Hair follicular keratinocyte (primary cell): ENCODE data around the gene MYL6B. TPM values are rescaled to one million over a fixed set of nuclear protein-coding genes. Genes with fewer than 3 reads are reported as not detected.

Experiments
- total RNA-seq: library from RNA; depleted of rRNA; stranded (reverse); fragments of >200 nt; gene quantifications from 2 replicates; pipeline ENCODE4 v1.2.3, GENCODE V29; 2015

Gene MYL6B
- total RNA-seq = 41.4 and 72.2 TPM in 2 replicates

DNA sequence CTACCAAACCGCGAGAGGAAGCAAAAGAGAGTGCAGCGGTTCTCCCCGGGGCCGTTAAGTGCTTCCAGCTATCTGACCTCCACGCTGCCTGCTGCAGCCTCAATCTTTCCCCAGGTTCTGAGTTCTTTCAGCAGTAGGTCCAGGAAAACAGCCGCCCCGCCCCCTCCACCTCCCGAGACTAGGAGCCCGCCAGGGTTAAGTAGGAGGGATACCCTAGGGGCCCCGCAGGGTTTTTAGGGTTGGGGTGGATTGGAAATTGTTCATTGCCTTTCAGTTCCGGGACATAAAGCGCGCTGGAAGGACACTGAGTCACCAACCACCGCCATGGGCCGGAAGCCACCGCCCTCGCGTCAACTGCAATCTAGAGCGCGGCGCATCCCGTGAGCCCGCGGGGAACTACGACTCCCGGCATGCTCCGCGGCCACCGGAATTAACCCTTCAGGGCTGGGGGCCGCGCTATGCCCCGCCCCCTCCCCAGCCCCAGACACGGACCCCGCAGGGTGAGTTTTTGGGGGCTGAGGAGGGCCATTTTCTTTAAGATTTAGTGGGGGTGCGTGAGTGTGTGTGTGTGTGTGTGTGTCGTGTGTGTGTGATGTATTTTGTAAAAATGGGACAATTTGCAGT, at the start of gene MYL6B:
Gene MYL6B (plus strand): TSS at position 456 of the 624 bp plus-strand sequence. CDS start 1,332 bp downstream, outside the sequence.

DNA sequence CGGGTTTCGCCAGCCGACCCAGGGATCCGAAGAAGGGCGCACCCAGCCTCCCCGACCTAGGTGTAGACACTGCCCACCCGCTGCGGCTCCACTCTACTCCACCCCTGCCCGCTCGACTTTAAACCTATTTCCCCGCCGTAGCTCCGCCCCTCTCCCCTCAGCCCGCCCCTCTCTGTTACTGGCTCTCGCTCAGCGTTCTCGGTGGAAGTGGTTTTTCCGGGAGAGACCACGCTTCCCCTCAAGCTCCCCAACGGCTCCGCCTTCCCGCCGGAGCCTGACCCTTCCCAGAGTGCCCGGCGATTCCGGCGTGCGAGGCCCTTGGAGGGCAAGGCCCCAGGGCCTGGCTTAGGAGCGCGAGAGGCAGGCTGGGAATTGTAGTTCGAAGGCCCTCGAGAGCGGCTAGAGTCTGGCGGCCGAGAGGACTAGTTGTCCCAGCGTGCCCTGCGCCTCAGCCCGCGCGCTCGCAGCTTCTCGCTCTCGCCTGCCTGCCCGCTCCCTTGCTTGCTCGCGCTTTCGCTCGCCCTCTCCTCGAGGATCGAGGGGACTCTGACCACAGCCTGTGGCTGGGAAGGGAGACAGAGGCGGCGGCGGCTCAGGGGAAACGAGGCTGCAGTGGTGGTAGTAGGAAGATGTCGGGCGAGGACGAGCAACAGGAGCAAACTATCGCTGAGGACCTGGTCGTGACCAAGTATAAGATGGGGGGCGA, 48.1 kb upstream of the MYL6B start, which contains the start of gene PA2G4:
Gene PA2G4 (plus strand): TSS at position 451 of the 706 bp plus-strand sequence. CDS start 179 bp downstream, at position 630.

DNA sequence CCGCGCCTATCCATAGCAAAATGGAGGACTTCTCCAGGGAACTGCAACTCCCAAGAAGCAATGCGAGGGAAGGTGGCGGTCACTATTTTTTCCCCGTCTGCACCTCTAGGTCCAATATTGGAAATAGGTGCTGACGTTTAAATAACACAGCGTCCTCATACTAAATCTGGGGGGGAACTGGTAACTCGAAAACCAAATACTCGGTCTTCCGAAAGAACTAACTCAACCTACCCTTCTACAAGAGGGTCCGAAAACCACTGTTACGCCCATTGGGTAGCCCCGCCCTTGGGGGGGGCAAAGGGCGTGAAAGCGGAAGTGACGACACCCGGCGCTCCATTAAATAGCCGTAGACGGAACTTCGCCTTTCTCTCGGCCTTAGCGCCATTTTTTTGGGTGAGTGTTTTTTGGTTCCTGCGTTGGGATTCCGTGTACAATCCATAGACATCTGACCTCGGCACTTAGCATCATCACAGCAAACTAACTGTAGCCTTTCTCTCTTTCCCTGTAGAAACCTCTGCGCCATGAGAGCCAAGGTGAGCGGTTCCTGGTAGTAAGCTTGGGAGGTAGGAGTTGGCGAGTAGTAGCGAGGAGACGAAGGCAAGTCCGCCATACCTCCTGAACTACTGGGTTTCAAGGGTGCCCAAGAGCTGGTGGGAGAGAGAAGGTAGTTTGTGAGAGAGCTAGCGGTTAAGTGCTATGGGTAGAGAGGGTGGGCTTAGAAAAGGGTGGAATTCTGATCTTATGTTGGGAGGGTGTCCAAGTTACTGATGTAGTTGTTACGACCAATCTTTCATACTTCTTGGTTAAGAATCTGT, 35.9 kb upstream of the MYL6B start, which contains the start of gene RPL41:
Gene RPL41 (plus strand): TSS at position 367 of the 815 bp plus-strand sequence.

DNA sequence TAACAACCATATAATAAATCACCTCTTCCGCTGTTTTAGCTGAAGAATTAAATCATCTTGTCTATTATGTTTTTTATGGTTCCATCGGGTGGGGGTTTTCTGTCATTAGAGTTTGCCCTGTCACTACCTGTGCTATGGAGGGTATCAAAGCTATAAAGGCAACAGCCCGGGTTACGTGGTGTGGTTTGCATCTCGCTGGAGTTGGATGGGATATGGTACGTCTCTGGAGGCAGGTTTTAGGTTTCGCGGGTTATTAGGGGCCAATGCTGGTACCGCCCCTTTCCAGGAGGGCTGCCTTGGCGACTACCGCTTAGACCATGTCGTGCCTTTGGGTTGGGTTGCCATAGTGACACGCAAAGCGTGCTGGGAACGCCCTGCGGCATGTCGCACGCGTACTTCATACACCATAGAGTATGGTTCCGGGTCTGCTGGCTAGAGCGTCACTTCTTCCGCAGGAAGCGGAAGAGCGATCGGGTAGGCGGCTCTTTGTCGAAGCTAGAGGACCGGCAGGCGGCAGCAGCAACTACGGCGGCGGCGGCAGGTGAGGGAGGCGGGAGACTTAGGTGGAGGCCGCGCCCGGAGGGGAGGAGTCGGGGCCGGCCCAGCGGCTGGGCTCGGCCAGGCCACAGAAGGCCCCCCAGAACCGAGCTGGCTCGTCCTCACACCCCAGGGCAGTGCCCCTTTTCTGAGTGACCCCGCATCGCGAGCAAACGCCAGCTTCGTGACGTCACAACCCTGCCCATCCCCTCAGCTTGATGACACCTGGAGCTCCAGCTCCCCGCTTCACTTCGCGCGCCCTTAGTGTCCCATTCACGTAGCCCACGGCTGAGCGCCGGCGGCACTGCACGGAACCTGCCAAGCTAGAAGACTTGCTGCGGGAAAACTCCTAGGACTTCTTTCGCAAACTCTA, 34.4 kb upstream of the MYL6B start, which contains the start of gene ZC3H10:
Gene ZC3H10 (plus strand): TSS at position 489 of the 910 bp plus-strand sequence. CDS start 2,297 bp downstream, outside the sequence.

DNA sequence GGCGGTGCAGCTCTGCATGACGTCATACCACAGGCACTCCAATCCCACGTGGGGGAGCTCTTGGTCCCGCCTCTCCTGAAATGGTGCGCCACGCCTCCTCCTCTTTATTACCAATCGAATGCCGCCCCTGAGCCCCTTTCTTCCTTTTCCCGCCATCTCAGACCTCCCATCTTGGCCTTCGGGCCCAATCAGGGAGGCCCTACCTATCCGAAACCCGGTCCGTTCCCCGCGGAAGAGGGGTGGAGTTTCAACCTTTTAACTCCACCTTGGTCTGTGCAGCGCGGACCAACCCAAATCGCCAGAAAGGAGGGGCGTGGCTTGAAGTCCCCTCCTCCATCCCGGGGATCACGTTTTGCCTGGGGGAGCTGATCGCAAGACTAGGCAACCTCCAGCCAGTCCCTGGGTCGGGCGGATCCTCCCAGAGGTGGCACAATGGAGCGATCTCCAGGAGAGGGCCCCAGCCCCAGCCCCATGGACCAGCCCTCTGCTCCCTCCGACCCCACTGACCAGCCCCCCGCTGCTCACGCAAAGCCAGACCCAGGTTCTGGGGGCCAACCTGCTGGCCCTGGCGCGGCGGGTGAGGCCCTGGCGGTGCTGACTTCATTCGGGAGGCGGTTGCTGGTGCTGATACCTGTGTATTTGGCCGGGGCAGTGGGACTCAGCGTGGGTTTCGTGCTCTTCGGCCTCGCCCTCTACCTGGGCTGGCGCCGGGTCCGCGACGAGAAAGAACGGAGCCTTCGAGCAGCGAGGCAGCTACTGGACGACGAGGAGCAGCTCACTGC, 24.3 kb upstream of the MYL6B start, which contains the start of gene ESYT1:
Gene ESYT1 (plus strand): TSS at position 380 of the 782 bp plus-strand sequence. CDS start 53 bp downstream, at position 433.

DNA sequence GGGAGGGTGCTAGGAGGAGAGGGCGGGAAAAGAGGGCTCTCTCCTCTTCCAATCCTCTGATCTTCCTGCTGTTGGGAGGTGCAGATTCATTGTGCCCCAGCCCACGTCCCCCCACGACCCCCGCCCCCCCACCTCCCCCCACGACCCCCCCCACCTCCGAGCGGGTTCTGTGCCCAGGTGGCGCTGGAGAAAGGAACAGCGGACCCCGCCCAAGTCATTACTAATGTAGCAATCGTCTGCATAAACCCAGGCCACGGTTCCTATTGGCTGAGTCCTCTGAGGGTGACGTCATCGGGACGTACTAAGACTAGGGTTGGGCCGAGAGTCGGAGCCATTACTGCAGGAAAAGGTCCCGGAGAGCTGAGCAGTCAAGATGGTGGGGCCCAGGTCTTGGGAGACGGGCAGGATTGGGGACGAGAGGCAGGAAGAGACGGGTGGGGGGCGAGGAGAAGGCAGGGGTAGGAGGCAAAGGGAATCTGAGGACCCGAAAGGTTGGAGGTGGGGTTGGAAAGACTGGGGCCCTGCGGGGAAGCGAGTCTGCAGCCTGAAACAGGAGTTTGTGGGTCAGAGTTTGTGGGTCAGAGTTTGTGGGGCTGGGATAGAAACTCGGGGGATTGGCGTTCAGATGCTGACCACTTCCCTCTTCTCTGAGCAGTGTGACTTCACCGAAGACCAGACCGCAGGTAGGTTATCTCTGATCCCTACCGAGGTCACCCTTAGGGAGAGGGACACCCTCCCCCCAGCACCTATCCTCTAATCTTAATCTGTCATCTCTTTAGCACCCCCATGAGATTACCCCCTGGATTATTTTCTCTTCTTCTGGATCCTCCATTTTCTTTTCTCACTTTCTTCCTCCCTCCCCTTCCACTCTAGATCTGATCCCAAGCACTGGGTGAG, 5.9 kb downstream of the MYL6B start, which contains the start of gene MYL6:
Gene MYL6 (plus strand): TSS at position 331 of the 897 bp plus-strand sequence. CDS start 43 bp downstream, at position 374.

DNA sequence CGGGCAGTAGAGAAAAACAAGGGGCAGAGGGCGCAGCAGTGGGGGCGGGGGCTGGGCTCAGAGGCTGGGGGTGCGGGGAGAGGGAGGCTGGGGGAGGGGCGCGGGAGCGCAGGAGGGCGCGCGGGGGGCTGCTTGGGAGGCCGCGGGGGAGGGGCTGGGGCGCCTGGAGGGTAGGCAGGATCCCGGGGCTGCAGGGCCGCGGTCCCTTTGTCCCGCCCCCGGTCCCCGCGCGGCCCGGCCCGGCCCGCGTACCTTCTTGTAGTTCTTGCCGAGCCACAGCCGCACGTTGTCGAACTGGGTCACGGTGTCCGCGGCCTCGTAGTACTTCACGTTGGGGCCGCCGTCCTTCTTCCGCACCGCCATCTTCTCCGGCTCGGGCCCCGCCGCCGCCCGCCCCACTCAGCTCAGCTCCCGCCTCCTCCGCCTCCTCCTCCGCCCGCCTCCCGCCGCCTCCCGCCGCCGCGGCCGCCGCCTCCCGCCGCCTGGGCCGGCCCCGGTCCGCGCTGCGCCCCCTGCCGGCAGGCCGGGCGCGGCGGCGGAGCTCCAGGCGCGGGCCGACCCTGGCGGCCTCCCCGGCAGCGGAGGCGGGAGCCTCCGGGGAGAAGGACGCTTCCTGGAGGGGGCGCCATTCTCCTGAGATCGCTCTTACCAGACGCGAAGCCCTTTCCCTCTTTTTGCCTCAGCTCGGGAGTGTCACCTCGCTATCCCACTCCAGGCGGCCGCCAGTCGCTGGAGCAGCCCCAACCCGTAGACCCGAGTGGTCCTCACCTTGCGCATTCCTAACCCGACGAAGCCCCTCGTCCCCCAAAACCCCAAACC, 36.9 kb downstream of the MYL6B start, which contains the start of gene SMARCC2:
Gene SMARCC2 (minus strand): TSS at position 385 of the 819 bp plus-strand sequence. CDS start 22 bp downstream, at position 363.

Other genes with a start within 250 kb of the MYL6B start
- gene PYM1, start 224.7 kb upstream of the MYL6B start, total RNA-seq = 47.9 and 67.3 TPM in 2 replicates
- gene DGKA, start 221.4 kb upstream of the MYL6B start, total RNA-seq = 157 and 232 TPM in 2 replicates
- 1.8 and 3.4 TPM in 2 replicates for gene PMEL, start 186.5 kb upstream of the MYL6B start, total RNA-seq
- gene CDK2, start 185.8 kb upstream of the MYL6B start, total RNA-seq = 27.1 and 50.3 TPM in 2 replicates
- 46.3 and 70.7 TPM in 2 replicates for gene RAB5B, start 178.5 kb upstream of the MYL6B start, total RNA-seq
- 8.3 and 11.2 TPM in 2 replicates for gene SUOX, start 155.3 kb upstream of the MYL6B start, total RNA-seq
- 0.94 and 2.2 TPM in 2 replicates for gene IKZF4, start 131.5 kb upstream of the MYL6B start, total RNA-seq
- 1,053 and 1,704 TPM in 2 replicates for gene RPS26, start 110.7 kb upstream of the MYL6B start, total RNA-seq
- gene ERBB3, start 72.4 kb upstream of the MYL6B start, total RNA-seq = 6.2 and 14.0 TPM in 2 replicates
- 183 and 356 TPM in 2 replicates for gene PA2G4, start 48.0 kb upstream of the MYL6B start, total RNA-seq
- 4,093 and 5,143 TPM in 2 replicates for gene RPL41, start 36.0 kb upstream of the MYL6B start, total RNA-seq
- gene ZC3H10, start 34.3 kb upstream of the MYL6B start, total RNA-seq = 0.62 and 3.8 TPM in 2 replicates
- gene ESYT1, start 24.3 kb upstream of the MYL6B start, total RNA-seq = 176 and 198 TPM in 2 replicates
- gene MYL6, start 5.8 kb downstream of the MYL6B start, total RNA-seq = 1,992 and 2,124 TPM in 2 replicates
- 18.7 and 24.4 TPM in 2 replicates for gene SMARCC2, start 36.9 kb downstream of the MYL6B start, total RNA-seq
- 37.4 and 58.7 TPM in 2 replicates for gene RNF41, start 69.3 kb downstream of the MYL6B start, total RNA-seq
- 33.0 and 54.3 TPM in 2 replicates for gene NABP2, start 71.8 kb downstream of the MYL6B start, total RNA-seq
- not detected in 2 replicates for gene SLC39A5, start 77.5 kb downstream of the MYL6B start, total RNA-seq
- gene ANKRD52, start 105.8 kb downstream of the MYL6B start, total RNA-seq = 11.9 and 14.2 TPM in 2 replicates
- 4.8 TPM in 2 replicates for gene COQ10A, start 114.4 kb downstream of the MYL6B start, total RNA-seq
- gene CS, start 147.7 kb downstream of the MYL6B start, total RNA-seq = 106 and 130 TPM in 2 replicates
- 85.5 and 113 TPM in 2 replicates for gene CNPY2, start 163.4 kb downstream of the MYL6B start, total RNA-seq
- 9.7 and 17.5 TPM in 2 replicates for gene PAN2, start 181.4 kb downstream of the MYL6B start, total RNA-seq
- gene IL23A, start 186.3 kb downstream of the MYL6B start, total RNA-seq = 2.7 and 5.5 TPM in 2 replicates
- gene STAT2, start 207.5 kb downstream of the MYL6B start, total RNA-seq = 40.0 and 64.2 TPM in 2 replicates
- not detected in 2 replicates for gene APOF, start 210.3 kb downstream of the MYL6B start, total RNA-seq